WTC11 (cell line): ENCODE data around the gene STK24.

Experiments used
- JUN ChIP-seq: sonication (generic); formaldehyde crosslinking; IDR thresholded peaks from 2 replicates; pipeline ENCODE4 v1.8.0; 2023; ENCODE audit warnings: mild to moderate bottlenecking, missing genetic modification reagents
- TF ChIP-seq, protein P1 (sequence below): fragments of 250-450 bp; sonication (Bioruptor Pico); IDR thresholded peaks from 2 replicates; pipeline ENCODE4 v2.1.2; 2022; ENCODE audit warnings: mild to moderate bottlenecking, moderate library complexity
- TF ChIP-seq, protein P2 (sequence below): fragments of 200-600 bp; IDR thresholded peaks from 2 replicates; pipeline ENCODE4 v1.8.0; 2022; ENCODE audit warnings: antibody characterized with exemption
- TF ChIP-seq, protein P3 (sequence below): sonication (generic); formaldehyde crosslinking; conservative IDR thresholded peaks from 2 replicates; pipeline ENCODE4 v1.8.1; 2022; ENCODE audit warnings: mild to moderate bottlenecking, missing genetic modification reagents
- TF ChIP-seq, protein P4 (sequence below): sonication (generic); formaldehyde crosslinking; IDR thresholded peaks from 2 replicates; pipeline ENCODE4 v1.8.0; 2023; ENCODE audit warnings: mild to moderate bottlenecking, missing genetic modification reagents
- TF ChIP-seq, protein P5 (sequence below): sonication (generic); formaldehyde crosslinking; IDR thresholded peaks from 2 replicates; pipeline ENCODE4 v1.8.0; 2022; ENCODE audit warnings: missing genetic modification reagents

DNA sequence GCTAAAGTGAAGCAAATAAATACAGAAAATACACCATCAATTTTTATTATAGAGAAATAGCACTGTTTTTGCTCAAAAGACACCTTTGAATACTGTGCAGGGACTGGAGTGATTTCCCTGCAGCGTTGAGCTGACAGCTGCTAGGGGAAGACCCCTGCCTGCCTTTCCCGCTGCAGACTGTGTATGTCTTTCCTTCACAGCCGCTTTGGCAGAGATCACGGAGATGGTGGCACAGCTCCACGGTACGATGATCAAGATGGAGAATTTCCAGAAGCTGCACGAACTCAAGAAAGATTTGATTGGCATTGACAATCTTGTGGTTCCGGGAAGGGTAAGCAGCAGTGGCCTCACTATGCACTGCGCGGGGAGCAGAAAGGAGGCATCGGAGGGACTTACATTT is 141.5 kb downstream of the STK24 start:
- TF ChIP-seq, protein P1, sequence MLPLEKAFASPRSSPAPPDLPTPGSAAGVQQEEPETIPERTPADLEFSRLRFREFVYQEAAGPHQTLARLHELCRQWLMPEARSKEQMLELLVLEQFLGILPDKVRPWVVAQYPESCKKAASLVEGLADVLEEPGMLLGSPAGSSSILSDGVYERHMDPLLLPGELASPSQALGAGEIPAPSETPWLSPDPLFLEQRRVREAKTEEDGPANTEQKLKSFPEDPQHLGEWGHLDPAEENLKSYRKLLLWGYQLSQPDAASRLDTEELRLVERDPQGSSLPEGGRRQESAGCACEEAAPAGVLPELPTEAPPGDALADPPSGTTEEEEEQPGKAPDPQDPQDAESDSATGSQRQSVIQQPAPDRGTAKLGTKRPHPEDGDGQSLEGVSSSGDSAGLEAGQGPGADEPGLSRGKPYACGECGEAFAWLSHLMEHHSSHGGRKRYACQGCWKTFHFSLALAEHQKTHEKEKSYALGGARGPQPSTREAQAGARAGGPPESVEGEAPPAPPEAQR (CRISPR knock-in tag) = no peak
- TF ChIP-seq, protein P2, sequence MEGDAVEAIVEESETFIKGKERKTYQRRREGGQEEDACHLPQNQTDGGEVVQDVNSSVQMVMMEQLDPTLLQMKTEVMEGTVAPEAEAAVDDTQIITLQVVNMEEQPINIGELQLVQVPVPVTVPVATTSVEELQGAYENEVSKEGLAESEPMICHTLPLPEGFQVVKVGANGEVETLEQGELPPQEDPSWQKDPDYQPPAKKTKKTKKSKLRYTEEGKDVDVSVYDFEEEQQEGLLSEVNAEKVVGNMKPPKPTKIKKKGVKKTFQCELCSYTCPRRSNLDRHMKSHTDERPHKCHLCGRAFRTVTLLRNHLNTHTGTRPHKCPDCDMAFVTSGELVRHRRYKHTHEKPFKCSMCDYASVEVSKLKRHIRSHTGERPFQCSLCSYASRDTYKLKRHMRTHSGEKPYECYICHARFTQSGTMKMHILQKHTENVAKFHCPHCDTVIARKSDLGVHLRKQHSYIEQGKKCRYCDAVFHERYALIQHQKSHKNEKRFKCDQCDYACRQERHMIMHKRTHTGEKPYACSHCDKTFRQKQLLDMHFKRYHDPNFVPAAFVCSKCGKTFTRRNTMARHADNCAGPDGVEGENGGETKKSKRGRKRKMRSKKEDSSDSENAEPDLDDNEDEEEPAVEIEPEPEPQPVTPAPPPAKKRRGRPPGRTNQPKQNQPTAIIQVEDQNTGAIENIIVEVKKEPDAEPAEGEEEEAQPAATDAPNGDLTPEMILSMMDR = no peak
- TF ChIP-seq, protein P3, sequence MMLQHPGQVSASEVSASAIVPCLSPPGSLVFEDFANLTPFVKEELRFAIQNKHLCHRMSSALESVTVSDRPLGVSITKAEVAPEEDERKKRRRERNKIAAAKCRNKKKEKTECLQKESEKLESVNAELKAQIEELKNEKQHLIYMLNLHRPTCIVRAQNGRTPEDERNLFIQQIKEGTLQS (CRISPR knock-in tag) = no peak
- TF ChIP-seq JUN = no peak
- TF ChIP-seq, protein P4, sequence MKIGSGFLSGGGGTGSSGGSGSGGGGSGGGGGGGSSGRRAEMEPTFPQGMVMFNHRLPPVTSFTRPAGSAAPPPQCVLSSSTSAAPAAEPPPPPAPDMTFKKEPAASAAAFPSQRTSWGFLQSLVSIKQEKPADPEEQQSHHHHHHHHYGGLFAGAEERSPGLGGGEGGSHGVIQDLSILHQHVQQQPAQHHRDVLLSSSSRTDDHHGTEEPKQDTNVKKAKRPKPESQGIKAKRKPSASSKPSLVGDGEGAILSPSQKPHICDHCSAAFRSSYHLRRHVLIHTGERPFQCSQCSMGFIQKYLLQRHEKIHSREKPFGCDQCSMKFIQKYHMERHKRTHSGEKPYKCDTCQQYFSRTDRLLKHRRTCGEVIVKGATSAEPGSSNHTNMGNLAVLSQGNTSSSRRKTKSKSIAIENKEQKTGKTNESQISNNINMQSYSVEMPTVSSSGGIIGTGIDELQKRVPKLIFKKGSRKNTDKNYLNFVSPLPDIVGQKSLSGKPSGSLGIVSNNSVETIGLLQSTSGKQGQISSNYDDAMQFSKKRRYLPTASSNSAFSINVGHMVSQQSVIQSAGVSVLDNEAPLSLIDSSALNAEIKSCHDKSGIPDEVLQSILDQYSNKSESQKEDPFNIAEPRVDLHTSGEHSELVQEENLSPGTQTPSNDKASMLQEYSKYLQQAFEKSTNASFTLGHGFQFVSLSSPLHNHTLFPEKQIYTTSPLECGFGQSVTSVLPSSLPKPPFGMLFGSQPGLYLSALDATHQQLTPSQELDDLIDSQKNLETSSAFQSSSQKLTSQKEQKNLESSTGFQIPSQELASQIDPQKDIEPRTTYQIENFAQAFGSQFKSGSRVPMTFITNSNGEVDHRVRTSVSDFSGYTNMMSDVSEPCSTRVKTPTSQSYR = no peak
- TF ChIP-seq, protein P5, sequence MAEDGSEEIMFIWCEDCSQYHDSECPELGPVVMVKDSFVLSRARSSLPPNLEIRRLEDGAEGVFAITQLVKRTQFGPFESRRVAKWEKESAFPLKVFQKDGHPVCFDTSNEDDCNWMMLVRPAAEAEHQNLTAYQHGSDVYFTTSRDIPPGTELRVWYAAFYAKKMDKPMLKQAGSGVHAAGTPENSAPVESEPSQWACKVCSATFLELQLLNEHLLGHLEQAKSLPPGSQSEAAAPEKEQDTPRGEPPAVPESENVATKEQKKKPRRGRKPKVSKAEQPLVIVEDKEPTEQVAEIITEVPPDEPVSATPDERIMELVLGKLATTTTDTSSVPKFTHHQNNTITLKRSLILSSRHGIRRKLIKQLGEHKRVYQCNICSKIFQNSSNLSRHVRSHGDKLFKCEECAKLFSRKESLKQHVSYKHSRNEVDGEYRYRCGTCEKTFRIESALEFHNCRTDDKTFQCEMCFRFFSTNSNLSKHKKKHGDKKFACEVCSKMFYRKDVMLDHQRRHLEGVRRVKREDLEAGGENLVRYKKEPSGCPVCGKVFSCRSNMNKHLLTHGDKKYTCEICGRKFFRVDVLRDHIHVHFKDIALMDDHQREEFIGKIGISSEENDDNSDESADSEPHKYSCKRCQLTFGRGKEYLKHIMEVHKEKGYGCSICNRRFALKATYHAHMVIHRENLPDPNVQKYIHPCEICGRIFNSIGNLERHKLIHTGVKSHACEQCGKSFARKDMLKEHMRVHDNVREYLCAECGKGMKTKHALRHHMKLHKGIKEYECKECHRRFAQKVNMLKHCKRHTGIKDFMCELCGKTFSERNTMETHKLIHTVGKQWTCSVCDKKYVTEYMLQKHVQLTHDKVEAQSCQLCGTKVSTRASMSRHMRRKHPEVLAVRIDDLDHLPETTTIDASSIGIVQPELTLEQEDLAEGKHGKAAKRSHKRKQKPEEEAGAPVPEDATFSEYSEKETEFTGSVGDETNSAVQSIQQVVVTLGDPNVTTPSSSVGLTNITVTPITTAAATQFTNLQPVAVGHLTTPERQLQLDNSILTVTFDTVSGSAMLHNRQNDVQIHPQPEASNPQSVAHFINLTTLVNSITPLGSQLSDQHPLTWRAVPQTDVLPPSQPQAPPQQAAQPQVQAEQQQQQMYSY (CRISPR knock-in tag) = no peak
